HG03135 (cell line): ENCODE data around the gene KLK1.
"Not testable (repeated sequence)": the region's sequence is repeated elsewhere in the genome, so short reads cannot be mapped to it uniquely, and the experiment has no call there.

Source experiments
- ATAC-seq: cut with Tn5 transposase; IDR thresholded peaks from one replicate; pipeline ENCODE4 v1.9.1; 2021; ENCODE audit warnings: mild to moderate bottlenecking, moderate library complexity; ENCODE audit not compliant: unreplicated experiment

KLK1 gene

GRCh38 chr19:50770164-50770563 lies 53.4 kb downstream of the KLK1 start, which contains the start of gene GPR32:
Gene GPR32, plus strand, starts transcription at chr19:50770464. Its CDS starts 137 bp downstream, at chr19:50770601.
- not testable (repeated sequence) for ATAC-seq
